ENCODE results near the gene PIGQ.

The PIGQ gene

GRCh38 chr16:630815-631405, 61.1 kb downstream of the PIGQ start, which contains the start of gene WFIKKN1:
Gene WFIKKN1, plus strand, starts transcription at chr16:630985. Its CDS starts 269 bp downstream, at chr16:631254.
- DNase-seq (ENCODE audit: insufficient read length) (no peak), FAIRE-seq (no peak)
- TF ChIP-seq POLR2AphosphoS5 (IDR thresholded peaks at IDR 0.05; ENCODE audit: low read depth, low read length) (no peak), TAF1 (IDR thresholded peaks at IDR 0.05; ENCODE audit: borderline replicate concordance, low read depth, low read length) (no peak), POLR2A (IDR thresholded peaks at IDR 0.05; ENCODE audit: low read depth, low read length) (no peak)

GRCh38 chr16:631808-632358, 62.1 kb downstream of the PIGQ start:
- DNase-seq (ENCODE audit: insufficient read length) (no peak), FAIRE-seq (no peak)
- TF ChIP-seq POLR2AphosphoS5 (IDR thresholded peaks at IDR 0.05; ENCODE audit: low read depth, low read length) (no peak), TAF1 (IDR thresholded peaks at IDR 0.05; ENCODE audit: borderline replicate concordance, low read depth, low read length) (no peak), POLR2A (IDR thresholded peaks at IDR 0.05; ENCODE audit: low read depth, low read length) (no peak)

GRCh38 chr16:632486-633335, 62.9 kb downstream of the PIGQ start:
- TF ChIP-seq POLR2AphosphoS5 (IDR thresholded peaks at IDR 0.05; ENCODE audit: low read depth, low read length) (no peak), POLR2A (IDR thresholded peaks at IDR 0.05; ENCODE audit: low read depth, low read length) (no peak), TAF1 (IDR thresholded peaks at IDR 0.05; ENCODE audit: borderline replicate concordance, low read depth, low read length) (no peak)
- DNase-seq (ENCODE audit: insufficient read length): no peak
- no peak for FAIRE-seq

GRCh38 chr16:633336-634050, 63.7 kb downstream of the PIGQ start:
- no peak for TF ChIP-seq TAF1 (IDR thresholded peaks at IDR 0.05; ENCODE audit: borderline replicate concordance, low read depth, low read length)
- no peak for TF ChIP-seq POLR2AphosphoS5 (IDR thresholded peaks at IDR 0.05; ENCODE audit: low read depth, low read length)
- no peak for TF ChIP-seq POLR2A (IDR thresholded peaks at IDR 0.05; ENCODE audit: low read depth, low read length)
- FAIRE-seq: no peak
- DNase-seq (ENCODE audit: insufficient read length): no peak
